ENCODE data around the gene CCL14.

CCL14 gene

DNA sequence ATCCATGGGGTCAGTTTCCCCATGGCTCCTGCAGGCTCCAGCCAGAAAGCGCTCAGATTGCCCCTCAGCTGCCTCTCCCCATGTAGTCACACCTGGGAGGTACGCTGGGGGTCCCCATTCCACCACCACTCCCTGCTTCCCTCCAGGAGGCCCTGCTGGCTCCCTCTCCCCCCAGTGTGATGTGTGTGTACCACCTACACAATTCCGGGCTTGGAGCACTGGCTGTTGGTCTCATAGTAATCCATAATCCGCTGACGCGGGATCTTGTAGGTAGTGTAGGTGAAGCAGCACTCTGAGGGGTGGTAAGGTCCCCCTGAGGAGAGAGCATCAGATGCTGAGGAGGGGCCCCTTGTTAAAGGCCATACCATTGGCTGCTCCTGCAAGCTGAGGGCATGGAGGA lies 2.4 kb downstream of the CCL14 start:
- no peak overlapping the region for H3K27ac ChIP-seq (ENCODE audit: low read length)
- no peaks in the 10 kb centered on the region for H3K4me1 ChIP-seq (ENCODE audit: control insufficient read depth in 1 of 2, insufficient read depth in 2 of 2, low read length in 2 of 2)
- no peak overlapping the region for H3K4me3 ChIP-seq (ENCODE audit: low read depth in 1 of 2, low read length in 2 of 2)

DNA sequence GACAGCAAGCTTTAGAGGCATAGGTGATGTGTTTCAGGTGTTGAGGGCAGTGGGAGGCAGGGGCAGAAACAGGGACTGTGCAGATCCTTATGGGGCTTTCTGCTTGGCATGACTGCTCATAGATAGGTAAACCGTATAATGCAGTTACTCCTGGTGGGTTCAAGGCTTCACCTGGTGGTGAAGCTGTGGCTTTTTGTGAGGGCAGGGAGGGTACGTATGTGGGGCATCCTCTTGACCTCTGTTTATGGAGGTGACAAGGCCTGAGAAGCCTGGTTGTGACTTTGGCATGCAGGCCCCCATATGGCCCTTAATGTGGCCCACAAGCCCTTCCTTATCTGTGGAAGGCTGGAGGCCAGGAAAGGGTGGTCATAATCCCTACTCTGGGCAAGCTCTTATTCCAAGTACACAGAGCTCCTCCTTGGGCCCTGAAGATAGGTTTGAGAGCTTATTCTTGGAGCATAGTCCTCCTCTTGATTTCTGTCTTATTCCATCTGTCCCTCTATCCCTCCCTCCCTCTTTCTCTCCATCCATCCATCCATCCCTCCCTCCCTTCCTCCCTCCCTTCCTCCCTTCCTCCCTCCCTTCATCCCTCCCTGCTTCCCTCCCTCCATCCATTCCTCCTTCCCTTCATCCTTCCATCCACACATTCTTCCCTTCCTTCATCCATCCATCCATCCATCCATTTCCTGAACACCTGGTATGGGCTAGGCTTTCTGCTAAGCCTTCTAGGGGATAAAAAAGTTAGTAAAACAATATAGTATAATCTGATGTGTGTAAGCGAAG lies 3.9 kb downstream of the CCL14 start:
- H3K36me3 ChIP-seq (ENCODE audit: control insufficient read depth in 1 of 2, insufficient read depth in 2 of 2, low read length in 2 of 2), result no peaks in the 10 kb centered on the region

More for the DNA sequence above, 2.4 kb downstream of the CCL14 start:
- peaks cover 0 to 1% of the 10 kb centered on the region in 2 donors for H3K9me3 ChIP-seq (ENCODE audit: control insufficient read depth in 1 of 2, low read length in 2 of 2)
- H3K36me3 ChIP-seq (ENCODE audit: control insufficient read depth in 1 of 2, insufficient read depth in 2 of 2, low read length in 2 of 2), result no peaks in the 10 kb centered on the region
- no peaks in the 10 kb centered on the region for H3K27me3 ChIP-seq (ENCODE audit: low read depth, low read length)

DNA sequence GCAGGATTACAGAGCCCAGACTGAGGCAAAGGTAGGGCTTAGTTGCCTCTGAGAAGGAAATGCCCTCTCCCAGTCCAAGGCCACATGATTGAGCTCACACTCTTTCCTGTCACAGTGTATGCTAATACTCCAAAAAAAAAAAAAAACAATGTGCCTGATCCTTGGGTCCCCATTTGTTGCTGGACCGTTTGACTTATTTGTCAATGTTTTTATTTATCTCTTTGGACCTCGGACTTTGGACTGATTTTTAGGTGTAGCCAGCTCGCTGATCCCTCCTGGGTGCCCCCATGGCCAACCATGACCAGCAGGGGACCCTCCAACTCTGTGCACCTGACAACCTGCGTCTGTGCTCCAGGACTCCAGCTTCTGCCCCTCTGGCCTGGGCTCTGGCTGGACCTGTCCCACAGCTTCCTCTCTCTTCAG lies 4.6 kb downstream of the CCL14 start:
- Histone ChIP-seq H3K4me3 (ENCODE audit: low read depth in 1 of 2, low read length in 2 of 2) (no peak overlapping the region), H3K27ac (ENCODE audit: low read length) (no peak overlapping the region)

More for the DNA sequence above, 3.9 kb downstream of the CCL14 start:
- Histone ChIP-seq H3K27ac (ENCODE audit: low read length) (no peak overlapping the region), H3K9me3 (ENCODE audit: control insufficient read depth in 1 of 2, low read length in 2 of 2) (no peaks in the 10 kb centered on the region), H3K27me3 (ENCODE audit: low read depth, low read length) (no peaks in the 10 kb centered on the region), H3K4me3 (ENCODE audit: low read depth in 1 of 2, low read length in 2 of 2) (no peak overlapping the region), H3K4me1 (ENCODE audit: control insufficient read depth in 1 of 2, insufficient read depth in 2 of 2, low read length in 2 of 2) (no peaks in the 10 kb centered on the region)

DNA sequence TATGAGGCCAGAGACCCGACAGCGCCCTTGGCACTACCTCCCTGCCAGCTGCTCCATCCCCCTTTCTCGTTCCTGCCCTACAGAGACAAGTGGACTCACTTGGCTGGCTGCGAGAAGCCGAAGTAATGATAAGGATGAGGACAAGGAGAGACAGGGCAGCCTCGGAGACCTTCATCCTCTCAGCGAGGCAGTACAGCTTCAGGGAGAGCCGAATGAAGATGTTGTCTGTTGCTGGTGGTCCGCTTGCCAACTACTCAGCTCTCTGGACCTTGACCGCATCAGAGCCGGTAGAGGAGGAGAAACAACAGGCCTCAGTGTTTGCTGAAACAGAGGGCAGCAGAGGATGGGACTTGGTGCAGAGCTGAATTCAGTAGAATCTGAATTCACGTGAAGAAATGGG lies 5.3 kb downstream of the CCL14 start, which contains the start of gene CCL16:
Gene CCL16 (minus strand): TSS at position 252 of the 400 bp plus-strand sequence. CDS start 77 bp downstream, at position 175.
- no peaks in the 10 kb centered on the region for H3K36me3 ChIP-seq (ENCODE audit: control insufficient read depth in 1 of 2, insufficient read depth in 2 of 2, low read length in 2 of 2)
- no peaks in the 10 kb centered on the region for H3K9me3 ChIP-seq (ENCODE audit: control insufficient read depth in 1 of 2, low read length in 2 of 2)
- no peaks in the 10 kb centered on the region for H3K27me3 ChIP-seq (ENCODE audit: low read depth, low read length)
- H3K4me1 ChIP-seq (ENCODE audit: control insufficient read depth in 1 of 2, insufficient read depth in 2 of 2, low read length in 2 of 2), result no peaks in the 10 kb centered on the region
- H3K4me3 ChIP-seq (ENCODE audit: low read depth in 1 of 2, low read length in 2 of 2), result no peak within 1 kb of the TSS
- H3K27ac ChIP-seq (ENCODE audit: low read length), result no peak within 1 kb of the TSS

More for the DNA sequence above, 4.6 kb downstream of the CCL14 start:
- H3K9me3 ChIP-seq (ENCODE audit: control insufficient read depth in 1 of 2, low read length in 2 of 2), result no peaks in the 10 kb centered on the region
- H3K27me3 ChIP-seq (ENCODE audit: low read depth, low read length), result no peaks in the 10 kb centered on the region
- no peaks in the 10 kb centered on the region for H3K4me1 ChIP-seq (ENCODE audit: control insufficient read depth in 1 of 2, insufficient read depth in 2 of 2, low read length in 2 of 2)
- no peaks in the 10 kb centered on the region for H3K36me3 ChIP-seq (ENCODE audit: control insufficient read depth in 1 of 2, insufficient read depth in 2 of 2, low read length in 2 of 2)

DNA sequence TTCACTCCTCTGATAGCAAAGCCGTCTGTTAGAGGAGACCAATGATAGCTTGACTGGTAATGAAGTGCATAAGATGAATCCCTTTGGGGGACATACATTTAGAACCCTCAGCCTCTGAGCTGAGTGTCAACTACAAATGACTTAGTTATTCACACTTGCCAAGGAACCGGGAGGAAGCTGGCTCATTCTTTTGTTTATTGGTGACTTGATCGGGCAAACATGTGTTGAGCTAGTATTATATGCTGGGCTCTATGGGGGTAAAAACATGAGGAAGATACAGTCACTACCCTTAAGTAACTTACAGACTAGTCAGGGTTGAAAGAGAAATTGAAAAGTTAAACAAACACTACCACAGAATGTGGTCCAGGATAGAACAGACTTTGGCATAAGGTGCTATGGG lies 8.2 kb downstream of the CCL14 start:
- no peaks in the 10 kb centered on the region for H3K27me3 ChIP-seq (ENCODE audit: low read depth, low read length)
- H3K27ac ChIP-seq (ENCODE audit: low read length), result no peak overlapping the region
- no peaks in the 10 kb centered on the region for H3K9me3 ChIP-seq (ENCODE audit: control insufficient read depth in 1 of 2, low read length in 2 of 2)
- no peak overlapping the region for H3K4me3 ChIP-seq (ENCODE audit: low read depth in 1 of 2, low read length in 2 of 2)
- no peaks in the 10 kb centered on the region for H3K4me1 ChIP-seq (ENCODE audit: control insufficient read depth in 1 of 2, insufficient read depth in 2 of 2, low read length in 2 of 2)
- no peaks in the 10 kb centered on the region for H3K36me3 ChIP-seq (ENCODE audit: control insufficient read depth in 1 of 2, insufficient read depth in 2 of 2, low read length in 2 of 2)

DNA sequence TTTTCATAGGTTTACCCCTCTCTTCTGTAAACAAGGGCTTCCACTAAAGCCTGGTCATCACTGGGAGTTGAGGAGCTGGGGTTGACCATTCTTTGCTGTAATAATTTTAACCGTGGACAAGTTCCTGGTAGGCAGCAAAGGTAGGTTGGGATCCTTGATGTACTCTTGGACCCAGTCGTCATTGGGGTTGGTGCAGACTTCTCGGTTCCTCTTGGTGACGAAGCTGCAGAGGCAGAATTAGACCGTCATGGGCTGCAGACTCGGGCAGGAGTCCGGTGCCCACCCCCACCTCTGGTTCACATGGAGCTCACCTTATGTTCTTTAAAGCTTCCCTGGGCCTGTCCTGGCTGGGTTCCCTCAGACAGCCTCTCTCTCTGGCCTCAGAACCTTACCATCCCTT lies 9.0 kb downstream of the CCL14 start:
- no peaks in the 10 kb centered on the region for H3K9me3 ChIP-seq (ENCODE audit: control insufficient read depth in 1 of 2, low read length in 2 of 2)
- no peaks in the 10 kb centered on the region for H3K4me1 ChIP-seq (ENCODE audit: control insufficient read depth in 1 of 2, insufficient read depth in 2 of 2, low read length in 2 of 2)
- H3K4me3 ChIP-seq (ENCODE audit: low read depth in 1 of 2, low read length in 2 of 2), result no peak overlapping the region
- no peak overlapping the region for H3K27ac ChIP-seq (ENCODE audit: low read length)
- H3K27me3 ChIP-seq (ENCODE audit: low read depth, low read length), result no peaks in the 10 kb centered on the region
- H3K36me3 ChIP-seq (ENCODE audit: control insufficient read depth in 1 of 2, insufficient read depth in 2 of 2, low read length in 2 of 2), result no peaks in the 10 kb centered on the region

DNA sequence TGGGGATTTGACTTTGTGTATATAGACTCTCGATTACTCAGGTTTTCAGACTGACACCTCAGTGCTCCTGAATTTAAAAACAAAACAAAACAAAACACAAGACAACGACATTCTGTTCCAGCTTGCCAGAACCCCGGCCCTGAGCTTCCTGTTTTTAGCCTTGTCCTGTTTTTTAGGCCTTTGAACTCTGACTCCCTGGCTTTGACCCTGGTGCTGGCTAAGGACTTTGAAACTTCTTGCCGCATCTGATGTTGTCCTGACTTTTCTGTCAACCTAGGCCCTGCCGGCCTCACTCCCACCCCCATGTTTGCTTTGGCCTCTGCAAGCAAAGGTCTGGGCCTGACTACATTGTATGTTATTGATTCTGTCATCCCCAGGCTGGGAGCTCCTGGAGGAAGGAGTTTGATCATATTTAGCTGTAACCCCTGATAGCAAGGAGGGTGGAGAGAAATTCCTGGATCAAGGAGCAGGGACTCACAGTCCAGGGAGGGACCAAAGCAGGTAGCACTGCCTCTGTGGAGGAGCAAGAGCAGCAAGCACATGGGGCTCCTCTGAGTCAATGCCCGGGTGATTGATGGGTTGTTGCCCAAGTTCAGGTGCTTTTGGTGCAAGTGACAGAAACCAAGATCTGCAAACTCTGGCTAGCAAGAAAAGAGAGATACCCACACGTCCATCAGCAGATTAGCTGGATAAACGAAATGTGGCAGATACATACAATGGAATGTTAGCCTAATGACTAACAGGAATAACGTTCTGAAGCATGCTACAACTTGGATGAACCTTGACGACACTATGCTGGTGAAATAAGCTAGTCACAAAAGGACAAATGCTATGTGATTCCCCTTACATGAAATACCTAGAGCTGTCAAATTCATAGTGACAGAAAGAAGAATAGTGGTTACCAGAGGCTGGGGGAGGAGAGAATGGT lies 12.9 kb downstream of the CCL14 start:
- Histone ChIP-seq H3K4me3 (ENCODE audit: low read depth in 1 of 2, low read length in 2 of 2) (no peak overlapping the region), H3K9me3 (ENCODE audit: control insufficient read depth in 1 of 2, low read length in 2 of 2) (no peaks in the 10 kb centered on the region), H3K27me3 (ENCODE audit: low read depth, low read length) (no peaks in the 10 kb centered on the region), H3K27ac (ENCODE audit: low read length) (no peak overlapping the region), H3K4me1 (ENCODE audit: control insufficient read depth in 1 of 2, insufficient read depth in 2 of 2, low read length in 2 of 2) (no peaks in the 10 kb centered on the region), H3K36me3 (ENCODE audit: control insufficient read depth in 1 of 2, insufficient read depth in 2 of 2, low read length in 2 of 2) (no peaks in the 10 kb centered on the region)

DNA sequence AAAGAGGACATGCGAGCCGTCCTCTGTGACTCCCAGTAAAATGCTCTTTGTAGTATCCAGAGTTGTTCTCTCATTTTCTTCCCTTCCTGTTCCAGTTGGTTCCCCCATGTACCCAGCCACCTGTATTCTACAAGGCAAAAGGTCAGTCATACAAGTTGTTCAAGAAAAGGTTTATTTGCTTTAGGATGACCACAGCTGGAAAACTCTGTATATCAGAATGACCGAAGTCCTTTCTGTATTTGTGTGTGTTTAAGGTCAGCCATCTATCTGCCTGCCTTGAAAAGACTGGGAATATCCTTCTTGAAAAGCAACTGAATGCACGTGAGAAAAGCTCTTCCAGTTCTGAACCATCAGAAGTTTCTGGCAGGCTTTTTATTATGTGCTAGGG lies 13.6 kb downstream of the CCL14 start:
- no peak overlapping the region for H3K27ac ChIP-seq (ENCODE audit: low read length)
- H3K9me3 ChIP-seq (ENCODE audit: control insufficient read depth in 1 of 2, low read length in 2 of 2), result no peaks in the 10 kb centered on the region
- H3K4me3 ChIP-seq (ENCODE audit: low read depth in 1 of 2, low read length in 2 of 2), result no peak overlapping the region
- H3K27me3 ChIP-seq (ENCODE audit: low read depth, low read length), result no peaks in the 10 kb centered on the region
- no peaks in the 10 kb centered on the region for H3K4me1 ChIP-seq (ENCODE audit: control insufficient read depth in 1 of 2, insufficient read depth in 2 of 2, low read length in 2 of 2)
- H3K36me3 ChIP-seq (ENCODE audit: control insufficient read depth in 1 of 2, insufficient read depth in 2 of 2, low read length in 2 of 2), result no peaks in the 10 kb centered on the region

DNA sequence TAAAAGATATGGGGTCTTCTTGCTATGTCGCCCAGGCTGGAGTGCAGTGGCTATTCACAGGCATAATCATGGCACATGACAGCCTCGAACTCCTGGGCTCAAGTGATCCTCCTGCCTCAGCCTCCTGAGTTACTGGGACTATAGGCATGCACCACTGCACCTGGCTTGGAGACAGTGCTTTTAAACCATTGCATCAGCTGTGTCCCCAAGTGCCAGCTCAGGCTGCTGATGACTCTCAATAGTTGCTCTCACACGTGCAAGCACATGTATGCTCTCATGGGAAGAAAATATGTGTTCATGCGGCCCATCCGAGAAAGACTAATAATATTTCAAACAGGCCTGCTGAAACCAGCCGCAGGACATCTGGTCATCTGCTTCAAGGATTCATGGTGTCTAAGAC lies 14.0 kb downstream of the CCL14 start:
- Histone ChIP-seq H3K9me3 (ENCODE audit: control insufficient read depth in 1 of 2, low read length in 2 of 2) (no peaks in the 10 kb centered on the region), H3K4me1 (ENCODE audit: control insufficient read depth in 1 of 2, insufficient read depth in 2 of 2, low read length in 2 of 2) (no peaks in the 10 kb centered on the region), H3K36me3 (ENCODE audit: control insufficient read depth in 1 of 2, insufficient read depth in 2 of 2, low read length in 2 of 2) (no peaks in the 10 kb centered on the region), H3K4me3 (ENCODE audit: low read depth in 1 of 2, low read length in 2 of 2) (no peak overlapping the region), H3K27ac (ENCODE audit: low read length) (no peak overlapping the region), H3K27me3 (ENCODE audit: low read depth, low read length) (no peaks in the 10 kb centered on the region)

DNA sequence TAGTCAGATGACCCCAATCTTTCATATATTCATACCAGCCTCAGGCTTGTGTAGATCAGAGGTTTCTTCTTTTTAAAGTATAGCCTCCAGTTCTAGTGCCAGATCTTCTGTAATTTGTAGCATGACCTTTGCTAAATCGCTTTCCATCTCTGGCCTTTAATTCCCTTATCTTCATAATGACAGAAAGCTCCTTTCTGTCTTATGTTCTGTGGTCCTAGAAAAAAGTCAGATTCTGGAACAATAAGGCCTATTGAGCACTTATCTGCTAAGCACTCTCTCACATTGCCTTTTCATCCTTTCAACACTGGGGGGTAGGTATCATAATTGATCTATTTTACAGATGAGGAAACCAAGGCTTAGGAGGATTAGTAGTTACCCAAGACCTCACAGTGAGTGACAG lies 14.5 kb downstream of the CCL14 start:
- H3K4me1 ChIP-seq (ENCODE audit: control insufficient read depth in 1 of 2, insufficient read depth in 2 of 2, low read length in 2 of 2), result no peaks in the 10 kb centered on the region
- no peak overlapping the region for H3K27ac ChIP-seq (ENCODE audit: low read length)
- no peaks in the 10 kb centered on the region for H3K9me3 ChIP-seq (ENCODE audit: control insufficient read depth in 1 of 2, low read length in 2 of 2)
- H3K4me3 ChIP-seq (ENCODE audit: low read depth in 1 of 2, low read length in 2 of 2), result no peak overlapping the region
- H3K36me3 ChIP-seq (ENCODE audit: control insufficient read depth in 1 of 2, insufficient read depth in 2 of 2, low read length in 2 of 2), result no peaks in the 10 kb centered on the region
- no peaks in the 10 kb centered on the region for H3K27me3 ChIP-seq (ENCODE audit: low read depth, low read length)

DNA sequence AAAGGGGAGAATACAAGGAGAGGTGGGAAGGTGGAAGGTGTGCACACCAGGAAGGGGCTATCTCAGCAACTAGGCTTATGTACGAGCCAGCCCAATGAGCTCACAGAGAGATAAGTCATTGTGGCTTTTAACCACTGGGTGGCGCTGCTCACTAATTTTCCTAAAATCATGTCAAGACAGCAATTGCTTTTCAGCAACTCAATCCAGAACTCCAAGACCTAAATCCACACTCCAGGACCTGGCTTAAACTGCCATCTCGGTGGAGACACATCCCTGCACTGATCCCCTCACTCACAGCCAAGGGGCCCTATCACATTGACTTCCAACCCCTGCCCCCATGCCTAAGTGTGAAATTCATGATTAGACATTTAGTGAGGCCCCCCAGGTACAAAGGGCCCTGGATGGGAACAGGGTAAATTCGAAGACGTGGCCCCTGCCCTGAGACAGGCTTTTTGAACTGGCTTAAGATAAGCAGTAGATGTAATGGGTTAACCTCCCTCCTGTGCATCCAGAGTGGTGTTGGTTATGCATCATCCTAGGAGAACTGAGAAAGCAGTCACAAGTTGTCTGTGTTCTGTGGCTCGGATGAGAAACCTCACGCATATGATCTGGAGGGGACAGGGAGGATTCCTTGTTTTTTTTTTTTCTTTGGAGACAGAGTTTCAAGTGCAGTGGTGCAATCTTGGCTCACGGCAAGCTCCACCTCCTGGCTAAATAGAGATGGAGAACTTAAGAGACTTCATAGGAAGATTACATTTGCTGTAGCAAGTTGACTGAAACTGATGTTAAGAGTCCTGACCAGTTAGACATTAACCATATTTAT lies 16.8 kb downstream of the CCL14 start:
- H3K27me3 ChIP-seq (ENCODE audit: low read depth, low read length), result no peaks in the 10 kb centered on the region
- H3K27ac ChIP-seq (ENCODE audit: low read length), result no peak overlapping the region
- H3K4me3 ChIP-seq (ENCODE audit: low read depth in 1 of 2, low read length in 2 of 2), result no peak overlapping the region
- no peaks in the 10 kb centered on the region for H3K36me3 ChIP-seq (ENCODE audit: control insufficient read depth in 1 of 2, insufficient read depth in 2 of 2, low read length in 2 of 2)
- H3K4me1 ChIP-seq (ENCODE audit: control insufficient read depth in 1 of 2, insufficient read depth in 2 of 2, low read length in 2 of 2), result no peaks in the 10 kb centered on the region
- no peaks in the 10 kb centered on the region for H3K9me3 ChIP-seq (ENCODE audit: control insufficient read depth in 1 of 2, low read length in 2 of 2)
